ENCODE measurements around the gene MCEMP1.

Gene MCEMP1

DNA sequence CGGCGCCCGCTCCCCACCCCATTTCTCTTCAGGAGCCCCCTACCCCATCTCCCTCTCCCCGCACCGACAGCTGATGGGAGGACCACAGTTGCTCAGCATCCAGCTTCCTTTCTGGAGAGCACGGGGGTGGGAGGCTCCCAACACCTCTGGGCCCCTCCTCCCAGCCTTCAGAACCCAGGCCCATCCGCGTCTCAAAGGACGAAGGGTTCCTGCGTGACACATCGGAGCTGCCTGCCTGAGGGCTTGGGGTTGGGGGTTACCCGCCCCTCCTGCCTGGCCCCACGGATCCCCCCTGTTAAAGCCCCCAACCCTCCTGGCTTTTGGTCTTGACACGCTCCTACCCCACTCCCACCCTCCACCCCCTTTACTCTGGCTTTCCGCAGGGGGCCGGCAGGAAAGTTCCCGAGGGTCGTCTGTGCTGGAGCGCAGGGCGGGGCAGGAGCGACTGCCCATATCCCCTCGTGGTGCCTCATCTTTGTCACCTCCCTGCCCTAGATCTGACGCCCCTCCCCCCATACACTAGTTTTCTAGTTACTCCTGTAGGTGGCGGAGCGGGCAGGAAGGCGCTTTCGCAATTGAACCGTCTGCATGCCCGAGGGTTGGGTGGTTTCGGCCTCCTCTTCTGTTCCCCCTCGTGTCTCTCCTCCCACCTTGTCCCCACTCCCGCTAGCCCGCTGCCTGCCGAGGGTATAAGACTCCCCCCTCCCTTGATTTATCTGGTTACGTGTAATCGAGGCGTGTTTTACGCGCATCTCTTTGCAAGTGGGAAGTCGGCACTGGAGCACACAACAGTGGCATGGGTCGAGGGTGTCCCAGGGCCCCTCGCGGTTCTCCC, 4.7 kb downstream of the MCEMP1 start:
- no peak for TF ChIP-seq ZFX (IDR thresholded peaks at IDR 0.05; ENCODE audit: borderline replicate concordance)
- TF ChIP-seq, protein P1, sequence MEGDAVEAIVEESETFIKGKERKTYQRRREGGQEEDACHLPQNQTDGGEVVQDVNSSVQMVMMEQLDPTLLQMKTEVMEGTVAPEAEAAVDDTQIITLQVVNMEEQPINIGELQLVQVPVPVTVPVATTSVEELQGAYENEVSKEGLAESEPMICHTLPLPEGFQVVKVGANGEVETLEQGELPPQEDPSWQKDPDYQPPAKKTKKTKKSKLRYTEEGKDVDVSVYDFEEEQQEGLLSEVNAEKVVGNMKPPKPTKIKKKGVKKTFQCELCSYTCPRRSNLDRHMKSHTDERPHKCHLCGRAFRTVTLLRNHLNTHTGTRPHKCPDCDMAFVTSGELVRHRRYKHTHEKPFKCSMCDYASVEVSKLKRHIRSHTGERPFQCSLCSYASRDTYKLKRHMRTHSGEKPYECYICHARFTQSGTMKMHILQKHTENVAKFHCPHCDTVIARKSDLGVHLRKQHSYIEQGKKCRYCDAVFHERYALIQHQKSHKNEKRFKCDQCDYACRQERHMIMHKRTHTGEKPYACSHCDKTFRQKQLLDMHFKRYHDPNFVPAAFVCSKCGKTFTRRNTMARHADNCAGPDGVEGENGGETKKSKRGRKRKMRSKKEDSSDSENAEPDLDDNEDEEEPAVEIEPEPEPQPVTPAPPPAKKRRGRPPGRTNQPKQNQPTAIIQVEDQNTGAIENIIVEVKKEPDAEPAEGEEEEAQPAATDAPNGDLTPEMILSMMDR (IDR thresholded peaks at IDR 0.05), result peak; percentile 75
- H3K27ac ChIP-seq, result peak overlapping the region; percentile 65

DNA sequence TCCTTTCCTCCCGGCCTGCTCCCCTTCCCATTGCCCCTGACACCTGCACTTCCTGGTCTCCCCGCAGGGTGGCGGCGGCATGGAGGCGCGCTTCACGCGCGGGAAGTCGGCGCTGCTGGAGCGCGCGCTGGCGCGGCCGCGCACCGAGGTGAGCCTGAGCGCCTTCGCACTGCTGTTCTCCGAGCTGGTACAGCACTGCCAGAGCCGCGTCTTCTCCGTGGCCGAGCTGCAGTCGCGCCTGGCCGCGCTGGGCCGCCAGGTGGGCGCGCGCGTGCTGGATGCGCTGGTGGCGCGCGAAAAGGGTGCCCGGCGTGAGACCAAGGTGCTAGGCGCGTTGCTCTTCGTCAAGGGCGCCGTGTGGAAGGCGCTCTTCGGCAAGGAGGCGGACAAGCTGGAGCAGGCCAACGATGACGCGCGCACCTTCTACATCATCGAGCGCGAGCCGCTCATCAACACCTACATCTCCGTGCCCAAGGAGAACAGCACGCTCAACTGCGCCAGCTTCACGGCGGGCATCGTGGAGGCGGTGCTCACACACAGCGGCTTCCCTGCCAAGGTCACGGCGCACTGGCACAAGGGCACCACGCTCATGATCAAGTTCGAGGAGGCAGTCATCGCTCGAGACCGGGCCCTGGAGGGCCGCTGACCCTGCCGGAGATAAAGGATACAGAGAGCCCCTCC, 5.4 kb downstream of the MCEMP1 start:
- no peak overlapping the region for H3K27ac ChIP-seq
- TF ChIP-seq ZFX (IDR thresholded peaks at IDR 0.05; ENCODE audit: borderline replicate concordance), result no peak
- TF ChIP-seq, protein P1 (IDR thresholded peaks at IDR 0.05), result no peak

DNA sequence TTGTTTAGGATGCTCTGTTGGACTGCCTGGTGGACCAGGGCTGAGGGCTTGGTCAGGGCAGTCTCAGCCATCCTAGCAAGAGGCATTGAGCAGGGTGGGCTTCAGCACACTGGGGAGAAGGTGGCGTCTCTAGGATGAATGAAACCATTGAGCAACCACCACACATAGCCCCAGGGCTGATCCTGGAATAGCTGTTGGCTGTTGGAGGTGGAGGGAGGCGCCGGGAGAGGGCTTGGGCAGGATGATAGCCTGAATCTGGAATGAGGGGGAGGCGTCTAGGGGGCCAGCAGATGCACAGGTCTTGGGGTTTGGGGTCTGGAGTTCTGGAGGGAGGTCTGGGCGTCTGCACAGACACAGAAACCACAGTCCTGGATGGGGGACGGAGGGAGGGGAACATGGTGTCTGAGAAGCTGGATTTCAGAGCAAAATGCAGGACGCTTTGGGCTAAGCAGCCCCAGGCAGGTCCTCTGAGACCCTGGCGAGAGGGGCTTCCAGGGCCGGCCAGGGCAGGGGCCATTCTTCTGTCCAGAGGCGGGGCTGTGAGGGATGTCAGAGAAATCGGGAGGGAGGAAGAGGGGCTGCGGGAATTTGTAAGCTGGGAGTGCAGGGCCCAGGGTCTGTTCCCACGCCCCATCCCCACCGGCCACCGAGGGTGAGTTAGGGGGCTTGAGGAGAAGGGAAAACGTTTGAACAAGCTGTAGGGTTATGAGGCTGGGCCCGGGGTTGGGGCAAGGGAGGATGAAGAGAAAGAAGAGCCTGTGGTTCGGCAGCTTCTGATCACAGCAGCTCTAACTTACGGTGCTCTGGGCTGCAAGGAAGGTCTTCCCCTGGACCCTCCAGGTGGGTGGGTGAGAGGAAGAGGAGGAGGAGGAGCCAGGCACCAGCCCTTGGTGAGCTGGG, 8.9 kb downstream of the MCEMP1 start:
- TF ChIP-seq, protein P1 (IDR thresholded peaks at IDR 0.05), result no peak

DNA sequence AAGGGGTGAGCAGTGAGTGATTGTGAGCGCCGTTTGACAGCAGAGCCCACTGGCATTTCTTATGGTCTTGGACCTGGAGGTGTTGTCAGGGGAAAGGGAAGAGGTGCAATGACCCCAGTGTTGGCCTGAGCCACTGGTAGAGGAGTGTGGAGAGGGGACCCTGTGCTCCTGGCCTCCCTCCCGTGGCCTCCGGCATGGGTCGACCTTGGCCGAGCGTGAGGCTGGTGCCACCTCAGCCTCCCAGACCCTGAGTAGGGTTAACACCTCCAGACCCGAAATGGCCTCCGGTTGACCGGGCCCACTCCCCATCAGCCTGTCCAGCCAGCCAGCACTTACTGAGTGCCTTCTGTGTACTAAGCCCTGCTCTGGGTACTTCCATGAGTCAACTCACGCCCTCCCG, 10.3 kb downstream of the MCEMP1 start:
- TF ChIP-seq ZFX (IDR thresholded peaks at IDR 0.05; ENCODE audit: borderline replicate concordance), result no peak
- TF ChIP-seq, protein P1 (IDR thresholded peaks at IDR 0.05), result no peak
- no peak overlapping the region for H3K27ac ChIP-seq

More for the DNA sequence above, 8.9 kb downstream of the MCEMP1 start:
- H3K27ac ChIP-seq, result no peak overlapping the region

DNA sequence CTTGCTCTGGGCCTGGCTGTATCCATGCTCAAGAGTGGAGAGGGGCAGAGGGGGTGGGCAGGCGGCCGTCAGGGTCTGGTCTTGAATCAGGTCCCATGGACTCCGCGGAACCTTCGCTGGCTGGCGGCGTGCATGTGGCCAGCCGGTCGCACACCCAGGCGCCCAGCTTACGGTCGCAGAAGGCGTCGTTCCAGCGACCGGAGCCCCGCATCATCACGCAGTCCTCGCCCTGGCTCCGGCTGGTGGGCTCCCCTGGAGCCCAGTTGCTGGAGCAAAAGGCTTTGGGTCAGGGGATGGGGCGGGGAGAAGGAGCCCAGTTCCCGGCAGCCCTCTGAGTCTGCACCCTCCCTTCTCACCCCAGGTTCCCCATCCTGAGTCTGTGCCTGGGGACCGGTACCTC, 12.3 kb downstream of the MCEMP1 start:
- no peak overlapping the region for H3K27ac ChIP-seq
- TF ChIP-seq ZFX (IDR thresholded peaks at IDR 0.05; ENCODE audit: borderline replicate concordance), result no peak
- TF ChIP-seq, protein P1 (IDR thresholded peaks at IDR 0.05), result no peak

DNA sequence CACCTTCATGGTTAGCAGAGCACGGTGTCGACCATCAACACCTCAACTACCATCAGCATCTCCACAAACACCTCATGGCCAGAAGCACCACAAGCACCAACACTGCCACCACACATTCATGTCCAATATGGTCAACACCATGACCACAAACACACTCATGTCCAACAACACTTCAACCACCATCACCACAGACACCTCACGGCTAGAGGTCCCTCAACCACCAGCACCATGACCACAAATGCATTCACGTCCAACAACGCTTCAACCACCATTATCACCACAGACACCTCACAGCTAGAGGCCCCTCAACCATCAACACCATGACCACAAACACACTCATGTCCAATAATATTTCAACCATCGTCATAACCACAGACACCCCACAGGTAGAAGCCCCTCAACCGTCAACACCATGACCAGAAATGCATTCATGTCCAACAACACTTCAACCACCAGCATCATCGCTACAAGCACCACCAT, 13.9 kb downstream of the MCEMP1 start:
- H3K27ac ChIP-seq, result no peak overlapping the region
- no peak for TF ChIP-seq ZFX (IDR thresholded peaks at IDR 0.05; ENCODE audit: borderline replicate concordance)
- TF ChIP-seq, protein P1 (IDR thresholded peaks at IDR 0.05), result no peak
